Measurements from ENCODE around the gene TBX5.

The TBX5 gene

GRCh38 chr12:114316076-114316475 lies 89.9 kb downstream of the TBX5 start:
- H3K4me3 ChIP-seq (ENCODE audit: low read depth, low read length): no peak overlapping the region
- no peaks in the 10 kb centered on the region for H3K36me3 ChIP-seq (ENCODE audit: insufficient read depth, low read length)
- H3K4me1 ChIP-seq (ENCODE audit: control insufficient read depth, insufficient read depth, low read length, unreplicated experiment): peaks cover 4% of the 10 kb centered on the region
- H3K79me2 ChIP-seq (ENCODE audit: control insufficient read depth, insufficient read depth, low read length, unreplicated experiment): no peaks in the 10 kb centered on the region
- no peak overlapping the region for H2AFZ ChIP-seq (ENCODE audit: low read length, unreplicated experiment)
- no peaks in the 10 kb centered on the region for H3K27me3 ChIP-seq (ENCODE audit: insufficient read depth, low read length)
- H3K27ac ChIP-seq (ENCODE audit: low read depth, low read length): no peak overlapping the region

- Histone ChIP-seq H3K36me3 (ENCODE audit: insufficient read depth, low read length) (no peaks in the 10 kb centered on the region), H3K4me1 (ENCODE audit: control insufficient read depth, insufficient read depth, low read length, unreplicated experiment) (peaks cover 4% of the 10 kb centered on the region), H3K79me2 (ENCODE audit: control insufficient read depth, insufficient read depth, low read length, unreplicated experiment) (no peaks in the 10 kb centered on the region), H3K27me3 (ENCODE audit: insufficient read depth, low read length) (no peaks in the 10 kb centered on the region), H2AFZ (ENCODE audit: low read length, unreplicated experiment) (no peak overlapping the region), H3K4me3 (ENCODE audit: low read depth, low read length) (no peak overlapping the region), H3K27ac (ENCODE audit: low read depth, low read length) (no peak overlapping the region)
Observed at GRCh38 chr12:114314974-114315720, 90.8 kb downstream of the TBX5 start.

GRCh38 chr12:114314403-114314802 lies 91.5 kb downstream of the TBX5 start:
- Histone ChIP-seq H2AFZ (ENCODE audit: low read length, unreplicated experiment) (no peak overlapping the region), H3K27ac (ENCODE audit: low read depth, low read length) (no peak overlapping the region), H3K27me3 (ENCODE audit: insufficient read depth, low read length) (no peaks in the 10 kb centered on the region), H3K36me3 (ENCODE audit: insufficient read depth, low read length) (no peaks in the 10 kb centered on the region), H3K4me1 (ENCODE audit: control insufficient read depth, insufficient read depth, low read length, unreplicated experiment) (peaks cover 4% of the 10 kb centered on the region), H3K4me3 (ENCODE audit: low read depth, low read length) (no peak overlapping the region), H3K79me2 (ENCODE audit: control insufficient read depth, insufficient read depth, low read length, unreplicated experiment) (no peaks in the 10 kb centered on the region)

GRCh38 chr12:114313910-114314309 lies 92.0 kb downstream of the TBX5 start:
- Histone ChIP-seq H3K4me3 (ENCODE audit: low read depth, low read length) (no peak overlapping the region), H3K4me1 (ENCODE audit: control insufficient read depth, insufficient read depth, low read length, unreplicated experiment) (peaks cover 4% of the 10 kb centered on the region), H3K27me3 (ENCODE audit: insufficient read depth, low read length) (no peaks in the 10 kb centered on the region), H3K79me2 (ENCODE audit: control insufficient read depth, insufficient read depth, low read length, unreplicated experiment) (no peaks in the 10 kb centered on the region), H2AFZ (ENCODE audit: low read length, unreplicated experiment) (no peak overlapping the region), H3K36me3 (ENCODE audit: insufficient read depth, low read length) (no peaks in the 10 kb centered on the region), H3K27ac (ENCODE audit: low read depth, low read length) (no peak overlapping the region)

- no peaks in the 10 kb centered on the region for H3K27me3 ChIP-seq (ENCODE audit: insufficient read depth, low read length)
- H3K27ac ChIP-seq (ENCODE audit: low read depth, low read length): no peak overlapping the region
- H3K36me3 ChIP-seq (ENCODE audit: insufficient read depth, low read length): no peaks in the 10 kb centered on the region
- H3K4me3 ChIP-seq (ENCODE audit: low read depth, low read length): no peak overlapping the region
- no peaks in the 10 kb centered on the region for H3K79me2 ChIP-seq (ENCODE audit: control insufficient read depth, insufficient read depth, low read length, unreplicated experiment)
- no peak overlapping the region for H2AFZ ChIP-seq (ENCODE audit: low read length, unreplicated experiment)
- H3K4me1 ChIP-seq (ENCODE audit: control insufficient read depth, insufficient read depth, low read length, unreplicated experiment): peaks cover 4% of the 10 kb centered on the region
Observed at GRCh38 chr12:114311974-114312373, 94.0 kb downstream of the TBX5 start.

- H2AFZ ChIP-seq (ENCODE audit: low read length, unreplicated experiment): no peak overlapping the region
- no peak overlapping the region for H3K27ac ChIP-seq (ENCODE audit: low read depth, low read length)
- no peaks in the 10 kb centered on the region for H3K36me3 ChIP-seq (ENCODE audit: insufficient read depth, low read length)
- no peaks in the 10 kb centered on the region for H3K4me1 ChIP-seq (ENCODE audit: control insufficient read depth, insufficient read depth, low read length, unreplicated experiment)
- no peaks in the 10 kb centered on the region for H3K27me3 ChIP-seq (ENCODE audit: insufficient read depth, low read length)
- no peaks in the 10 kb centered on the region for H3K79me2 ChIP-seq (ENCODE audit: control insufficient read depth, insufficient read depth, low read length, unreplicated experiment)
- no peak overlapping the region for H3K4me3 ChIP-seq (ENCODE audit: low read depth, low read length)
Observed at GRCh38 chr12:114306646-114307045, 99.3 kb downstream of the TBX5 start.

- H3K4me1 ChIP-seq (ENCODE audit: control insufficient read depth, insufficient read depth, low read length, unreplicated experiment): no peaks in the 10 kb centered on the region
- no peak overlapping the region for H2AFZ ChIP-seq (ENCODE audit: low read length, unreplicated experiment)
- H3K4me3 ChIP-seq (ENCODE audit: low read depth, low read length): no peak overlapping the region
- no peaks in the 10 kb centered on the region for H3K27me3 ChIP-seq (ENCODE audit: insufficient read depth, low read length)
- no peaks in the 10 kb centered on the region for H3K79me2 ChIP-seq (ENCODE audit: control insufficient read depth, insufficient read depth, low read length, unreplicated experiment)
- no peak overlapping the region for H3K27ac ChIP-seq (ENCODE audit: low read depth, low read length)
- H3K36me3 ChIP-seq (ENCODE audit: insufficient read depth, low read length): no peaks in the 10 kb centered on the region
Observed at GRCh38 chr12:114305446-114305845, 100.5 kb downstream of the TBX5 start.

Measured in ACC112 (cell line).